Osteoblast (primary cell): ENCODE measurements around the gene CTSS. TPM values are rescaled to one million over a fixed set of nuclear protein-coding genes. Genes with fewer than 3 reads are reported as not detected.

ENCODE experiments used
- DNase-seq: peaks from one replicate; pipeline ENCODE4 v3.0.0; 2011; ENCODE audit warnings: low spot score, mixed read lengths; ENCODE audit not compliant: insufficient read length; ENCODE audit errors: missing footprints
- H2AFZ ChIP-seq: 2 replicates; pipeline ENCODE4 v1.6.0; 2011; ENCODE audit warnings: mild to moderate bottlenecking, low read length
- H3K27ac ChIP-seq: 2 replicates; pipeline ENCODE4 v1.5.1; 2011; ENCODE audit warnings: mild to moderate bottlenecking, low read depth, low read length, moderate library complexity
- H3K27me3 ChIP-seq: 2 replicates; pipeline ENCODE4 v1.6.0; 2012; ENCODE audit warnings: mild to moderate bottlenecking, control low read depth, inconsistent platforms, low read length, moderate library complexity; ENCODE audit not compliant: insufficient read depth
- H3K36me3 ChIP-seq: 2 replicates; pipeline ENCODE4 v1.5.1; 2011; ENCODE audit warnings: mild to moderate bottlenecking, low read length, control low read depth, moderate library complexity; ENCODE audit not compliant: insufficient read depth
- H3K4me1 ChIP-seq: 2 replicates; pipeline ENCODE4 v1.5.1; 2011; ENCODE audit warnings: mild to moderate bottlenecking, low read length, control low read depth, moderate library complexity; ENCODE audit not compliant: insufficient read depth
- H3K4me2 ChIP-seq: 2 replicates; pipeline ENCODE4 v1.6.0; 2011; ENCODE audit warnings: mild to moderate bottlenecking, low read length; ENCODE audit not compliant: insufficient read depth
- H3K4me3 ChIP-seq: fragments of 200-600 bp; sonication (generic); 3 replicates; pipeline ENCODE4 v1.5.1; 2012; ENCODE audit warnings: mild to moderate bottlenecking, low read length, inconsistent platforms; ENCODE audit not compliant: insufficient read depth
- H3K79me2 ChIP-seq: 2 replicates; pipeline ENCODE4 v1.6.0; 2012; ENCODE audit warnings: mild to moderate bottlenecking, low read length, control low read depth, inconsistent platforms; ENCODE audit not compliant: insufficient read depth
- H3K9me3 ChIP-seq: 2 replicates; pipeline ENCODE4 v1.5.1; 2011; ENCODE audit warnings: low read depth, low read length, control low read depth
- H4K20me1 ChIP-seq: 2 replicates; pipeline ENCODE4 v1.6.0; 2012; ENCODE audit warnings: mild to moderate bottlenecking, low read length, control low read depth; ENCODE audit not compliant: insufficient read depth
- total RNA-seq: library from RNA; depleted of rRNA; stranded (reverse); fragments of >200 nt; gene quantifications from 2 replicates; pipeline ENCODE4 v1.2.3, GENCODE V29; 2012
- TF ChIP-seq, protein P1 (sequence below): IDR thresholded peaks from 2 replicates; pipeline ENCODE4 v1.5.1; 2011; ENCODE audit warnings: mild to moderate bottlenecking, low read depth, low read length, moderate library complexity; ENCODE audit errors: extremely low read depth

Gene CTSS
- total RNA-seq, 1 donor = 16.3 TPM

DNA sequence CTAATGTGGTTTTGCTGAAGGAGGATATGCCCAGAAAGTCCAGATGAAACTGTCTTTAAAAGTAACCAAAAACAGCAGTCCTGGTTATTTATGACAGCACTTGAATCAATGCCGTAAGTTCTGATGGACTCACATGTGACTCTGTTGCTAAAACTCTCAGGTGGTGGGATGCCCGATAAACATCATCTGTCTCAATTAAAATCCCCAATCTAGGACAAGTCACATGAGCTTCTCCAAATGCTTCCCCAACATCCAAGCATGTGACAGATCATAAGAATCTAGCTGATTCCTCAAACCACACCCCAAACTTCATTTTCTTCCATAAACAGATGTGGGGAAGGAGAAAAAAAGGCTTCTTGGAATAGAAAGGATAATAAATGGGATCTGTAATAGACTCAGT is 43.3 kb upstream of the CTSS start:
- TF ChIP-seq, protein P1, sequence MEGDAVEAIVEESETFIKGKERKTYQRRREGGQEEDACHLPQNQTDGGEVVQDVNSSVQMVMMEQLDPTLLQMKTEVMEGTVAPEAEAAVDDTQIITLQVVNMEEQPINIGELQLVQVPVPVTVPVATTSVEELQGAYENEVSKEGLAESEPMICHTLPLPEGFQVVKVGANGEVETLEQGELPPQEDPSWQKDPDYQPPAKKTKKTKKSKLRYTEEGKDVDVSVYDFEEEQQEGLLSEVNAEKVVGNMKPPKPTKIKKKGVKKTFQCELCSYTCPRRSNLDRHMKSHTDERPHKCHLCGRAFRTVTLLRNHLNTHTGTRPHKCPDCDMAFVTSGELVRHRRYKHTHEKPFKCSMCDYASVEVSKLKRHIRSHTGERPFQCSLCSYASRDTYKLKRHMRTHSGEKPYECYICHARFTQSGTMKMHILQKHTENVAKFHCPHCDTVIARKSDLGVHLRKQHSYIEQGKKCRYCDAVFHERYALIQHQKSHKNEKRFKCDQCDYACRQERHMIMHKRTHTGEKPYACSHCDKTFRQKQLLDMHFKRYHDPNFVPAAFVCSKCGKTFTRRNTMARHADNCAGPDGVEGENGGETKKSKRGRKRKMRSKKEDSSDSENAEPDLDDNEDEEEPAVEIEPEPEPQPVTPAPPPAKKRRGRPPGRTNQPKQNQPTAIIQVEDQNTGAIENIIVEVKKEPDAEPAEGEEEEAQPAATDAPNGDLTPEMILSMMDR = no peak
- Histone ChIP-seq H3K4me2 (peak overlapping the region; percentile 66), H4K20me1 (no peaks in the 10 kb centered on the region), H3K79me2 (peaks cover 34% of the 10 kb centered on the region), H3K36me3 (peaks cover 40% of the 10 kb centered on the region), H3K27me3 (no peaks in the 10 kb centered on the region), H3K4me1 (peaks cover 41% of the 10 kb centered on the region), H3K9me3 (no peaks in the 10 kb centered on the region), H3K27ac (peak overlapping the region; percentile 15), H3K4me3 (peak overlapping the region; percentile 69), H2AFZ (no peak overlapping the region)
- DNase-seq = no peak

DNA sequence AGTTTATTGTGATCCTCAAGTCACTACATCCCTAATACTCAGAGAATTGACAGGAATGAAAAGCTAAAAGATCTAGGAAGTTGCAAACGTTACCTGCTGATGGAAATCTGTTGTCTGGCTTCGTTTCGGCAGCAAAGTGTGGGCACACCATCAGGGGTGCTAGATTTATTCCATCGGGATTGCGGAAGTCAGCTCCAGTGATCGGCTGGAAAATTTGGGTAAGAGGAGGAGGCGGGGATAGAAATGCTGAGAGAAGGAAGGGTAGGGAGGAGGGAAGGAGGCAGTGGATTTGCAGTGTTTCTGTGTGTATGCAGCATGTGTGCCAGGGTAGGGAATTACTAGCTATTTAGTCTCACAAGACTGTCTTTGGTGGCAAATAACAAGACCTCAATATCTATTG is 42.5 kb upstream of the CTSS start, which contains the start of gene CTSK:
TSS of gene CTSK (minus strand) at position 140 of the 400 bp plus-strand sequence. CDS start 1,455 bp downstream, outside the sequence.
- H3K4me2 ChIP-seq = peak within 1 kb of the TSS; percentile 66

GRCh38 chr1:150807249-150808023 is 41.9 kb upstream of the CTSS start:
- H3K4me3 ChIP-seq = peak overlapping the region; percentile 69
- H3K27ac ChIP-seq = peak overlapping the region; percentile 40
- peak overlapping the region; percentile 66 for H2AFZ ChIP-seq
- no peaks in the 10 kb centered on the region for H4K20me1 ChIP-seq
- no peaks in the 10 kb centered on the region for H3K27me3 ChIP-seq
- H3K4me2 ChIP-seq = peak overlapping the region; percentile 66
- DNase-seq = peak; percentile 69
- TF ChIP-seq, protein P1 = no peak
- no peaks in the 10 kb centered on the region for H3K9me3 ChIP-seq
- H3K79me2 ChIP-seq = peaks cover 35% of the 10 kb centered on the region
- peaks cover 33% of the 10 kb centered on the region for H3K36me3 ChIP-seq
- peaks cover 41% of the 10 kb centered on the region for H3K4me1 ChIP-seq

More for the DNA sequence above, 42.5 kb upstream of the CTSS start, which contains the start of gene CTSK:
- Histone ChIP-seq H3K27me3 (no peaks in the 10 kb centered on the region), H4K20me1 (no peaks in the 10 kb centered on the region), H2AFZ (peak within 1 kb of the TSS; percentile 66), H3K9me3 (no peaks in the 10 kb centered on the region), H3K4me1 (peaks cover 41% of the 10 kb centered on the region), H3K27ac (peak within 1 kb of the TSS; percentile 40), H3K79me2 (peaks cover 37% of the 10 kb centered on the region), H3K36me3 (peaks cover 40% of the 10 kb centered on the region), H3K4me3 (peak within 1 kb of the TSS; percentile 69)
- no peak for DNase-seq
- TF ChIP-seq, protein P1 = no peak

GRCh38 chr1:150805899-150806298 is 40.3 kb upstream of the CTSS start:
- Histone ChIP-seq H3K36me3 (peaks cover 18% of the 10 kb centered on the region), H3K27me3 (no peaks in the 10 kb centered on the region), H3K4me3 (no peak overlapping the region), H3K27ac (no peak overlapping the region), H3K9me3 (no peaks in the 10 kb centered on the region), H3K4me1 (peaks cover 41% of the 10 kb centered on the region), H3K79me2 (peaks cover 35% of the 10 kb centered on the region), H2AFZ (no peak overlapping the region), H3K4me2 (no peak overlapping the region), H4K20me1 (no peaks in the 10 kb centered on the region)
- TF ChIP-seq, protein P1 = no peak
- no peak for DNase-seq
